NCI-H1694 (cell line): Measurements from ENCODE around the gene FERMT3.
A peak's percentile ranks its signal among the peaks of the same experiment; 100 is the strongest.
"Not testable (repeated sequence)": the region's sequence is repeated elsewhere in the genome, so short reads cannot be mapped to it uniquely, and the experiment has no call there.

Source experiments
- DNase-seq: peaks from one replicate; lab custom pipeline; 2025; lab: John Stamatoyannopoulos, UW

FERMT3 gene

DNA sequence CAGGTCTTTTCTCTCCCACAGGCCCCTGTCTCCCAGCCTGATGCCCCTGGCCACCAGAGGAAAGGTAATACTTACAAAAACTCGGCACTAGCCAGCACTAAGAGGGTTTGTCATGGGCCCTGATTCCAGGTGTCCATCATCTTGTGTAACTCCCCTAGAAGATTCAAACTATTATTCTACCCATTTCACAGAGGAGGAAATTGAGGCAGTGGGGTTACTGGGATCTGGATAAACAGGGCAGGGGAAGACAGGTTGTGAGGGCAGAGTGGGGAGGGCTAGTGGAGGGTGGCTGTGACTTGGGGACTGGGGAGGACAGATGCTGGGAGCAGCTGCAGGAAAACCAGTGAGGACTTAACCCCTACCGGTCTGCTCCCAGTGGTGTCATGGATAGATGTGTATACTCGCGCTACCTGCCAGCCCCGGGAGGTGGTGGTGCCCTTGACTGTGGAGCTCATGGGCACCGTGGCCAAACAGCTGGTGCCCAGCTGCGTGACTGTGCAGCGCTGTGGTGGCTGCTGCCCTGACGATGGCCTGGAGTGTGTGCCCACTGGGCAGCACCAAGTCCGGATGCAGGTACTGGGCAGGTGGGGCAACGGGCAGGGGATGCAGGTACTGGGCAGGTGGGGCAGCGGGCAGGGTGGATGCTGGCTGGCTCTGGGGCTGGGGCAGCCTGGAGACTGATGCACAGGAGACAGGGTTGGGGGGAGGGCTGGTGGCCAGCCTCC lies 29.1 kb downstream of the FERMT3 start:
- no peak for DNase-seq

DNA sequence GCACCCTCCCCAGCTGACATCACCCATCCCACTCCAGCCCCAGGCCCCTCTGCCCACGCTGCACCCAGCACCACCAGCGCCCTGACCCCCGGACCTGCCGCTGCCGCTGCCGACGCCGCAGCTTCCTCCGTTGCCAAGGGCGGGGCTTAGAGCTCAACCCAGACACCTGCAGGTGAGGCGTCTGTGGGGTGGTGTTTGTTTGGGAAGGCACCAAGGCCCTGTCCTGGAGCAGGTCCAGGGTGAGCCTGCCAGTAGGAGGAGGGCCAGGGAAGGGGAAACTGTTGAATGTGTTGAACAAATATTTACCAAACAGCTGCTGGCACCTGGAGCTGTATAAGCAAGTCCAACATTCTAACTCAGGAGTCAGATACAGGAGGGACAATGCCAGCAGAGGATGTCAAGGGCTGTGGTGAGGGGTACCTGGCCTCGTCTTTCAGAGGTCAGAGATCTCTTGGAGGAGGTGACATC lies 31.0 kb downstream of the FERMT3 start:
- no peak for DNase-seq

DNA sequence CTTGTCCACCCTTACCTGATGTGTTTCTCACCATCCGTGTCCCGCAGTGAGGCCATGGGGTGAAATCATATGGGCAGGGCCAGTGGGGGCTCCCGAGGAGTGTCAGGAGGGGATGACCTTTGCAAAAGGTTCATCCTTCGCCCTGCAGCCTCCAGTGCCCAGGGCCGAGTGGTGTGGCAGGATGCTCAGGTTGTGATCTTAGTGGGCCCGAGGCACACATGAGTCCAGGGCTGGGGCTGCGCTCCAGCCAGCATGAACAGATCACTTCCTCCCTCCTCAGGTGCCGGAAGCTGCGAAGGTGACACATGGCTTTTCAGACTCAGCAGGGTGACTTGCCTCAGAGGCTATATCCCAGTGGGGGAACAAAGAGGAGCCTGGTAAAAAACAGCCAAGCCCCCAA lies 31.6 kb downstream of the FERMT3 start:
- DNase-seq, result no peak

DNA sequence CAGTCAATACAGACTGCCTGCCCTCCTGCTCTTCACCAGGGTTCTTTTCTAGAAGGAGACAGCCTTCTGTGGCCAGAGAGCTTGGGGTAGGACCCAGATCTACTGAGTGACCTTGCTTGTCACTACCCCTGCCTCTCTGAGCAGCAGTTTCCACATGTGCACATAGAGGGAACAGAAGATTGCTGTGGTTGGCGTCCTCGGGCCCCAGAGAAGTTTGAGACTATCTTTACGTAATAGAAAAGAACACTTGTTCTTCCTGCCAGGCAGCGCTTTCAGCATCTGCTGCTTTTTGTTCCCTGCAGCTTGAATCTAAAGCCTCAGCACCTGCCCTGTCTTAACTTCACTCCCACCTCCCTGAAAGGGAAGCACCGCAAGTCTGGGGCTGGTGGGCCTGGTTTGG lies 32.5 kb downstream of the FERMT3 start:
- DNase-seq, result no peak

GRCh38 chr11:64239662-64240434 lies 33.3 kb downstream of the FERMT3 start:
- no peak for DNase-seq

DNA sequence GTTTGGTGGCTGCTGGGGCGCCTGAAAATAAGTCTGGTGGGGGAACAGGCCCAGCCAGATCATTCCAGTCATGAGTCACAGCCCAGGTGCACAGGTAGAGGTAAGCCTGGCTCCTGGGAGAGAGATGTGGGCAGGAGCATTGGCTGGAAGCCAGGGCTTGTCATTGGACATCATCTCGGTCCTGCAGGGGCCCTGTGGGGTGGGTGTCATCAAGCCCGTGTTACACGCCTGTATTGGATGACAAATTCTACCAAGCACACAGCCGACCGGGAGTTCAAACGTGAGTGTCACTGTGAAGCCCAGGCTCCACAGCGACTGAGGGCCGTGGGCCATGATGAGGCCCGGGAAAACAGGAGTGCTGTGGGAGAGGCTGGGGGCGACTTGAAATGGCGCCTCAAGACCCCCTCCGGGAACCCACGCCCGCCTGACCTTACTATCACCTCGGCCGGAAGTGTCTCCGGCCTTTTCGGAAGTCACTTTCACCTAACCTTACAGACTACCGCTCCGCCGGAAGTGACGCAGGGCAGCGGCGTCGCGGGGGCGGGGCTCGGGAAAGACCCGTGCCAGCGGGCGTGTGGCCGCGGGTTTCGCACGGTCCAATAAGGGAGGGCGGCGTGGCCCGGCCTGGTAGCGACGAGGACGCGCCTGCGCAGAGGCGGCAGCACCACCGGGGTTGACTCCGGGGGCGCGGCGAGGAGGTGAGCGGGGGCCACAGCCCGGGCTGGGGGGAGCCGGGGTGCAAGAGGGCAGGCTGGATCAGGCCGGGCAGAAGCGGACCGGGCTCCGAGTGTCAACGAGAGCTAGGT lies 34.1 kb downstream of the FERMT3 start, which contains the start of gene FKBP2:
Gene FKBP2 (plus strand): TSS at position 661 of the 806 bp plus-strand sequence. CDS start 1,293 bp downstream, outside the sequence.
- peak; percentile 74 for DNase-seq

- no peak for DNase-seq
Measured at GRCh38 chr11:64241241-64241490, 34.6 kb downstream of the FERMT3 start.

DNA sequence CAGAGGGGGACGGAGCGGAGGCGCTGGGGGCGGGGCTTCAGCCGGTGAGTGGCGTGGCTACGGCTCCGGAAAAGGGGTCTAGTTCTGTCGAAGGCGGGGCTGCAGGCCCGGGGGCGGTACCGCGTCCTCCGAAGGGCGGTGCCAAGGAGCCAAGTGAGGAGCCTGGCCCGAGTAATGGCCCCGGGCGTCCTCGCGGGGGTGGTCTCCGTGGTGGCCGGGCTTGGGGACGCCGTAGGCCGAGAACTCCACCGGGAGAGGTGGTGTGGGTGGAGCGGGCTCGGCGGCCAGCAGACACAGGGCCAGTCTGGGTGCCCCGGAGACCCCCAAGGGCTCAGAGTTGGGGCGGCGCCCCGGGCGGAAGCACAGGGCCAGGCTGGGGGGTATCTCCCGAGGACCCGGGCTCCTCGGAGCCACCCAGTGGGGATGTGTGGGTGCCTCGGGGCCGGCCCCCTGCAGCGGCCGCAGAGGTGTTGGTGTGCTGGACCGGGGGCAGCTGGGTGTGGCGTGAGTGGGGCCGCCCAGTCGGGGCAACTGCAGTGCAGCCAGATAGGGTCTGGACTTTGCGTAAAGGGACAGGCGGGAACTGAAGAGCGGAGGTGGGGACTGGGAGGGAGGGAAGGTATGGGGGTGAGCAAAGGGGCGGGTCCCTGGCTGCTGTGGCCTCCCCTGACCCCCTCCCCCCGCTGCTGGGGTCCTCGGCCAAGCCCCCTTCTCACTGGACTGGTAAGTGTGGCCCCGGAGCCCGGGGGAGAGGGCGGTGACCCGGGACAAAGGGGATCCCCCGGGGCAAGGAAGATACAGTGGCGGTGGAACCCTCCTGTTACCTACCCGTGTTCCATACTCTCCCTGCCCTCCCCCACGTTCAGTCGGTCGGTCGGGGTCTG lies 35.2 kb downstream of the FERMT3 start:
- DNase-seq, result peak; percentile 94

DNA sequence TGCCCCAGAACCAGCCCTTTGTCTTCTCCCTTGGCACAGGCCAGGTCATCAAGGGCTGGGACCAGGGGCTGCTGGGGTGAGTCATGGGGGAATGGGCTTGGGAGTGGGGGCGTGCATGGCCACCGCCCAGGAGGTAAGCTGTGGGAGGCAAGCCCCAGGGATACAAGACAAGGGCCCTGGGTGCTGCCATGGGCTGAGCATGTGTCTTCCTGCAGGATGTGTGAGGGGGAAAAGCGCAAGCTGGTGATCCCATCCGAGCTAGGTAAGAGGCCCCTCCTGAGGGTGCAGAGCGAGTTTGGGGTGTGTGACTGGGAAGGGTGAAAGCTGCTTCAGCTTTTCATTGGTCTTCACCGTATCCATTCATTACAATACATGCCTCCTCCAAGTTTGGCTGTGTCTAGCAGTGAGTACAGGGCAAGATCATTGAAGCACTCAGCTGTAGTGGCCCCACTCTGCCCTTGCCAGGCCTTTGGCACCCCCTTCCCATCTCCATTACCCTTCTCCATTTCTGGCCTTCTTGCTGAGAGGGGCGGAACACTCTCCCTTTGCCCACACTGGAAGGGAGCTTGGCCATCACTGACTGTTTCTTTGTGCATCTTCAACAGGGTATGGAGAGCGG lies 36.8 kb downstream of the FERMT3 start:
- DNase-seq, result no peak

GRCh38 chr11:64244107-64244506 lies 37.6 kb downstream of the FERMT3 start:
- DNase-seq, result no peak

DNA sequence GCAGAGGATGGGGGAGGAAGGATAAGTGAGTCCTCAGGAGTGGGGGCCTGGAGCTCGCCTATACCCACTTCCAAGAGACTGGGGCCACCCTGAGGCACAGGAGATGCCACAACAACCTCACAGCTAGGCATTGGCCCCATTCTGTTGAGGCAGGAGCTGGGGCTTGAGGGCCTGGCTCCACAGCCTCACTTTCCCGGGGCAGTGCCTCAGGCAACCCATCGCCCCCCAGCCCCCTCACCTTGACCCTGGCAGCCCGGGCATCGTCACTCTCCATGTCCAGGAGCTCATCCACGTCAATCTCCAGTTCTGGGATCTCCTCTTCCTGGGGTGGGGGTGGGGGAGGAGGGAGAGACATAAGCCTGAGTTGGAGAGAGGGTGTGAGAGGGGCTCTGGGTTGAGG lies 38.4 kb downstream of the FERMT3 start:
- no peak for DNase-seq

GRCh38 chr11:64245401-64245796 lies 38.9 kb downstream of the FERMT3 start:
- DNase-seq, result no peak

GRCh38 chr11:64245797-64246620 lies 39.5 kb downstream of the FERMT3 start:
- DNase-seq, result no peak

- not testable (repeated sequence) for DNase-seq
Measured at GRCh38 chr11:64246621-64246870, 40.0 kb downstream of the FERMT3 start.

DNA sequence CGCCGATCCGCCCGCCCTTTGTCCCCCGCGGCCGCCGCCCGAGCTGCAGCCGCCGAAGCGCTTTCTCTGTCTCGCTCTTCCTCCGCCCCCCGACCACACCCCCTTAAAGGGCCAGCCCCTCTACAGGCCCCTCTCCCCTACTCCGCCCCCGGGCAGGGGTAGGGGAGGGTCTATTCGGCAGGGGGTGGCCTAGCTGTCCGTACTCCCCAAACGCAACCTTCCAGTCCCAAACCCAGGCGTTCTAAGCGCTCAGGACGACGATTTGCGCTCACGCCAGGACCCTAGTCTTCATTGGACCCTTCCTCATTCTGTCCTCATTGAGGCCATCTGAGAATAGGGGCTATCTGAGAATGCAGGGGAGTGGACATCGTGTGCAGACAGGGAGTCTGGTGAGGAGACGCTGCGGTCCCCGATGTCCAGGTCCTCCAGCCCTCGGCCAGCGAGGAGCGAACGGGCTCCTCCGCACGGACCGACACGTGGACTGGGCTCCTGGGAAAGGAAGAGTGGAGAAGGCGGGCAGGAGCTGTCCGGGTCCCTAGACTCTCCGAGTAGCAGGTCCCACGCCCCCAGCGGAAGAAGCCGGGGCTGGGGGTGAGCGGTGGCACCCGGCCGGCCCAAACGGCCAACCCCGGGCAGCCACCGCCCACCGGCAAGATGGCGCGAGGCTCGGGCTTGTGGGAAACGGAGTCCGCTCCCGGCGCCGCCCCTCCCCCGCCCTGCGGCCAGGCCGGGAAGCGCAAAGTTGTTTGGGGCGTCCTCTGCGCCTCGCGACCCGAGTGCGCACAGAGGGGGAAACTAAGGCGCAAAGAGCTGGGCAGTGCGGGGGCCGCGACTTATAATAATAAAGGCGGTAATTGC lies 40.6 kb downstream of the FERMT3 start, which contains the start of gene PPP1R14B:
Gene PPP1R14B (minus strand): TSS at position 73 of the 858 bp plus-strand sequence. CDS start 270 bp downstream, outside the sequence.
- DNase-seq, result peak; percentile 64

DNA sequence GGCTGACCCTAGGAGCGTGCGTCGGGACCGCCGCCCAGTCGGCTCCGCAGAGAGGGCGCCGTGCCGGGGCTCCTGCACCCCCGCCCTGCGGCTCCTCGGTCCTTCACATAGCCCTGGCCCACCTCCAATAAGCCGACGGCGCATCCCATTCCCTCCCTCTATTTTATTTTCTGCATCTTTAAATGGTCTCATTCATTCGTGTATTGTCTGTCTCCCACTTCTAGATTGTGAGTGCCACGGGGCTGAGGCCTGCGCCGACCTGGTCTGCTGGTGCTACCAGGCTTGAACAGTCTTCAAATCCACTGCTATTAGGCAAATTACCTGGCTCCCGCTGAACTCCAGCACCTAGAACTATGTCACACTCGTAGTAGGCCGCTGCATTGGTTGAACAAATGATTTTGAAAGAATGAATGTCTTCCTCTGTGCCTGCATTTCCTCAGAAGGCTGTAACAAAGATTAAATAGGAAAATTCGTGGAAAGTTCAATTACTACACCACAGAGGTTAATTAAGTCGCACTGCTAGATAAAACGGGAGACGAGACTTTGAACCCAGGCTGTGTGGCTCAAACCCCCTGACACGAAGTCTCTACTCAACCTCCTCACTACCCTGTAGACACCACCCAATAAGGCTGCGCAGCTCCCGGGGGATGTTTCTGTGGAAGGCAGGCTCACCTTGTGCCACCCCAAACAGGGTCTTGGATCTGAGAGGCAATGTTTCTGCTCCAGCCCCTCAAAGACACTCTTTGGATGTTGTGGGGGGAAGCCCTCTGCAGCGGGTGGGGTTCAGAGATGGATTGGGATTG lies 41.4 kb downstream of the FERMT3 start:
- DNase-seq, result no peak

DNA sequence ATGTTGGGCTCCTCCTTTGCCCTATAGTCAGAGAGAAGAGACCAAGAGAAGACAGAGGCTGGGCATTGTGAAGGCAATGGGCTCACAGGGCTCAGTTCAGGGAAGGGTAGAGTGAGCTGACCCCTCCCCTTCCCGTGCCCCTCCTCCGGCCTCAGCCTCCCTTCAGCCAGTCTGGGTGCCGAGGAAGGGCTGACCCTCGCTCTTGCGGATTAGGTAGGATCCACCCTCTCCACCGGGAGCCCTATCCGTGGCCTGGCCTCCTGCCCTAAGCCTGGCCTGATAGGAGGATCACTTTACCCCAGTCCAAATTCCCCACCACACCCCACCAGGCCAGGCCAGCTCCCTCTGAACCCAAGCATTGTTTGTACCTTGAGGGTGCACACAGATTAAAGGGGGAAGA lies 42.1 kb downstream of the FERMT3 start:
- DNase-seq, result no peak

DNA sequence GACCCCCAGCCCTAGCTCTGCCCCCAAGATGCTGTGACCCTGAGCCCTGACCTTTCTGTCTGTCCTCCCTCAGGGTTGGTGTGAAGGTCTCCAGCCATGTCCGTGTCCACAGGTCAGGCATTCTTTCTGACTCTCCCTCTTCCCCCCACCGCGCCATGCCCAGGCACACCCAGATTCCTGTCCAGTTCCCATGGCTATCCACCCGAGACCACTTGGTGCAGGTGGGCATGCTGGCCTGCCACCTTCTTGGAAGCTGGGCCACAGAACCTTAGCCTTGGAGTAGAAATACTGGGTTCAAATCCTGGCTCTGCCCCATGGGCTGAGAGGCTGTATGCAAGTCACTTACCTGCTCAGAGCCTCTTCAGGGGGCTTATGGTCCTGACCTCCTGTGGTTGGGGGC lies 42.5 kb downstream of the FERMT3 start:
- DNase-seq, result no peak
